GM21737 (cell line): ENCODE results near the gene KCNK15.
A peak's percentile ranks its signal among the peaks of the same experiment; 100 is the strongest.
"Not testable (repeated sequence)": the region's sequence is repeated elsewhere in the genome, so short reads cannot be mapped to it uniquely, and the experiment has no call there.

Experiments used
- ATAC-seq: cut with Tn5 transposase; IDR thresholded peaks from one replicate; pipeline ENCODE4 v1.9.1; 2021; ENCODE audit warnings: mild to moderate bottlenecking, moderate library complexity; ENCODE audit not compliant: unreplicated experiment

The KCNK15 gene

GRCh38 chr20:44745598-44746366, at the start of gene KCNK15:
Gene KCNK15 (plus strand): TSS chr20:44745865. CDS start chr20:44745911, 46 bp downstream.
- no peak for ATAC-seq

GRCh38 chr20:44696315-44696714, 49.4 kb upstream of the KCNK15 start:
- no peak for ATAC-seq

GRCh38 chr20:44697041-44697440, 48.6 kb upstream of the KCNK15 start:
- not testable (repeated sequence) for ATAC-seq

- no peak for ATAC-seq
Measured at GRCh38 chr20:44698351-44698750, 47.3 kb upstream of the KCNK15 start.

GRCh38 chr20:44700306-44700705, 45.4 kb upstream of the KCNK15 start:
- ATAC-seq: no peak

- ATAC-seq: no peak
Measured at GRCh38 chr20:44701118-44701857, 44.4 kb upstream of the KCNK15 start.

GRCh38 chr20:44701858-44702256, 43.8 kb upstream of the KCNK15 start:
- no peak for ATAC-seq

- ATAC-seq: peak; percentile 57
Measured at GRCh38 chr20:44702776-44703175, 42.9 kb upstream of the KCNK15 start.

- ATAC-seq: no peak
Measured at GRCh38 chr20:44703183-44703925, 42.3 kb upstream of the KCNK15 start.

GRCh38 chr20:44703956-44704488, 41.6 kb upstream of the KCNK15 start:
- ATAC-seq: no peak

GRCh38 chr20:44704551-44704971, 41.1 kb upstream of the KCNK15 start:
- no peak for ATAC-seq

GRCh38 chr20:44705364-44706094, 40.1 kb upstream of the KCNK15 start:
- ATAC-seq: no peak

GRCh38 chr20:44706301-44707017, 39.2 kb upstream of the KCNK15 start:
- no peak for ATAC-seq

- ATAC-seq: no peak
Measured at GRCh38 chr20:44707018-44707579, 38.6 kb upstream of the KCNK15 start.

GRCh38 chr20:44709380-44709779, 36.3 kb upstream of the KCNK15 start:
- no peak for ATAC-seq

GRCh38 chr20:44709797-44710196, 35.9 kb upstream of the KCNK15 start:
- no peak for ATAC-seq

GRCh38 chr20:44711237-44711636, 34.4 kb upstream of the KCNK15 start:
- ATAC-seq: no peak

GRCh38 chr20:44714102-44714700, 31.5 kb upstream of the KCNK15 start:
- ATAC-seq: no peak
